ENCODE data around the gene GBF1. TPM values are rescaled to one million over a fixed set of nuclear protein-coding genes. Genes with fewer than 3 reads are reported as not detected.

The GBF1 gene
- total RNA-seq, 1 donor from 2014 or later = 36.7 TPM

- Histone ChIP-seq H3K36me3 (ENCODE audit: control insufficient read depth, insufficient read depth, low read length) (no peaks in the 10 kb centered on the region), H3K27me3 (ENCODE audit: control insufficient read depth, insufficient read depth, low read length) (peaks cover 58% of the 10 kb centered on the region), H3K4me3 (ENCODE audit: low read depth, low read length) (no peak overlapping the region)
- DNase-seq (ENCODE audit: low read depth) = no peak
- TF ChIP-seq CTCF (IDR thresholded peaks at IDR 0.05; ENCODE audit: insufficient read depth, low read length, poor library complexity, severe bottlenecking) = no peak
Observed at GRCh38 chr10:102411341-102412255, 166.3 kb downstream of the GBF1 start.

DNA sequence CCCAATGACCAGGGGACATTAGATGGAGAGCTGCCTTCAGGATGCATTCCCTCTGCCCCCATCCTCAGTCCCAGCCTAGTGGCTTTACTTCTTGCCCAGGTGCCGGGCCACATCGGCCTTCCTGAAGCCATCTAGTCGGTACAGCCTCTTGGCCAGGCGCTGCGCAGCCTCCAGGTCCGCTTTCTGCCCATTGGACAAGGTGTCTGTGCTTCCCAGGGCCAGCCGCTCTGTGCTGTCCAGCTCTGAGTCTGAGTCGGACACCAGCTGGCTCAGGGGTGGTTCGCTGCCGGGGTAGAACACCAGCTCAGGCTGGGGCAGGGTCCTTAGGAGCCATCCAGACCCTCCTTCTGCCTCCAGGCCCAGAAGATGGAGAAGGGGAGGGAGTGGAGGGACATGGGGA lies 167.0 kb downstream of the GBF1 start:
- DNase-seq (ENCODE audit: low read depth) = no peak
- no peaks in the 10 kb centered on the region for H3K36me3 ChIP-seq (ENCODE audit: control insufficient read depth, insufficient read depth, low read length)
- no peak for TF ChIP-seq CTCF (IDR thresholded peaks at IDR 0.05; ENCODE audit: insufficient read depth, low read length, poor library complexity, severe bottlenecking)
- no peak overlapping the region for H3K4me3 ChIP-seq (ENCODE audit: low read depth, low read length)
- peaks cover 62% of the 10 kb centered on the region for H3K27me3 ChIP-seq (ENCODE audit: control insufficient read depth, insufficient read depth, low read length)

GRCh38 chr10:102413053-102413705 lies 167.8 kb downstream of the GBF1 start:
- DNase-seq (ENCODE audit: low read depth) = no peak
- no peak for TF ChIP-seq CTCF (IDR thresholded peaks at IDR 0.05; ENCODE audit: insufficient read depth, low read length, poor library complexity, severe bottlenecking)
- no peak overlapping the region for H3K4me3 ChIP-seq (ENCODE audit: low read depth, low read length)
- H3K27me3 ChIP-seq (ENCODE audit: control insufficient read depth, insufficient read depth, low read length) = peaks cover 61% of the 10 kb centered on the region
- H3K36me3 ChIP-seq (ENCODE audit: control insufficient read depth, insufficient read depth, low read length) = no peaks in the 10 kb centered on the region

- Histone ChIP-seq H3K36me3 (ENCODE audit: control insufficient read depth, insufficient read depth, low read length) (no peaks in the 10 kb centered on the region), H3K4me3 (ENCODE audit: low read depth, low read length) (no peak overlapping the region), H3K27me3 (ENCODE audit: control insufficient read depth, insufficient read depth, low read length) (peaks cover 62% of the 10 kb centered on the region)
- TF ChIP-seq CTCF (IDR thresholded peaks at IDR 0.05; ENCODE audit: insufficient read depth, low read length, poor library complexity, severe bottlenecking) = no peak
- no peak for DNase-seq (ENCODE audit: low read depth)
Observed at GRCh38 chr10:102413806-102414561, 168.7 kb downstream of the GBF1 start.

DNA sequence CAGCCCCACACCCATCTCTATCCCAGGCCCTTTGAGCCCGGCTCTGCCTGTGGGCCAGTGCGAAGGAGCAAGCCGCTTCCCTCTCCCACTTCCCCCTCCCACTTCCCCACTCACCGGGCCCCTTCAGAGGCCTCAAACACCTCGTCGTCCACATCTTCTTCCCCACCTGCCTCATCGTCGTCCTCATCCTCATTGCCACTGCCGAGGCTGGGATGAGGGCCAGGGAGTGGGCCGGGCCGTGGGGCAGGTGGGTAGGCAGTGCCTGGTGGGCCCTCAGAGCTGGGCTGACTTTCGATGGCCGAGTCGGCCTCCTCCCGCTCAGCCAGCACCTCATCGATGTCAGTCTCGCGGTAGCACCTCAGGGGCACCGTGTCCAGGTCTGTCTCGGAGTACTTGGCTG lies 169.4 kb downstream of the GBF1 start:
- no peak for DNase-seq (ENCODE audit: low read depth)
- Histone ChIP-seq H3K36me3 (ENCODE audit: control insufficient read depth, insufficient read depth, low read length) (no peaks in the 10 kb centered on the region), H3K27me3 (ENCODE audit: control insufficient read depth, insufficient read depth, low read length) (peaks cover 61% of the 10 kb centered on the region), H3K4me3 (ENCODE audit: low read depth, low read length) (no peak overlapping the region)
- TF ChIP-seq CTCF (IDR thresholded peaks at IDR 0.05; ENCODE audit: insufficient read depth, low read length, poor library complexity, severe bottlenecking) = no peak

Measured in kidney epithelial cell (primary cell).